Measurements from ENCODE around the gene CITED4. TPM values are rescaled to one million over a fixed set of nuclear protein-coding genes. Genes with fewer than 3 reads are reported as not detected.

The CITED4 gene
- polyA plus RNA-seq, 3 donors = 2.4 to 18.8 (median 17.1) TPM

GRCh38 chr1:40876891-40877290, 14.7 kb upstream of the CITED4 start:
- H3K4me3 Mint-ChIP-seq = no peak overlapping the region
- H3K4me1 Mint-ChIP-seq = peaks cover 39% of the 10 kb centered on the region
- WGBS (ENCODE audit: insufficient coverage) = no CpG with 5 or more reads among the region's 1 CpG
- peaks cover 12 to 31% of the 10 kb centered on the region in 2 donors for H3K4me1 ChIP-seq (ENCODE audit: control insufficient read depth in 1 of 2, insufficient read depth in 2 of 2, low read length in 2 of 2)
- no peak for DNase-seq
- no peak overlapping the region for H3K9ac ChIP-seq (ENCODE audit: insufficient read depth, low read length, poor library complexity, severe bottlenecking)
- no peaks in the 10 kb centered on the region for H3K79me2 ChIP-seq (ENCODE audit: insufficient read depth, low read length)
- no peaks in the 10 kb centered on the region for H4K20me1 ChIP-seq (ENCODE audit: insufficient read depth, low read length)
- H3K36me3 Mint-ChIP-seq = peaks cover 5 to 9% of the 10 kb centered on the region in 2 donors
- H3K27me3 Mint-ChIP-seq (ENCODE audit: low read depth in 3 of 3) = peaks cover 5 to 12% (median 5%) of the 10 kb centered on the region in 3 donors
- H3K27ac Mint-ChIP-seq = peak overlapping the region in 2 of 7 donors; percentile 41 to 80
- peaks cover 0 to 3% of the 10 kb centered on the region in 2 donors for H3K9me3 ChIP-seq (replicated peaks in 1 of 2; ENCODE audit: control insufficient read depth in 1 of 2, insufficient read depth in 1 of 2, low read length in 2 of 2)
- H3K27ac ChIP-seq (ENCODE audit: low read depth in 1 of 2, low read length in 2 of 2) = no peak overlapping the region
- no peak for TF ChIP-seq CTCF (IDR thresholded peaks at IDR 0.05)
- no peaks in the 10 kb centered on the region for H3K36me3 ChIP-seq (replicated peaks in 1 of 2; ENCODE audit: control insufficient read depth in 1 of 2, insufficient read depth in 2 of 2, low read length in 2 of 2)
- peaks cover 2 to 11% (median 4%) of the 10 kb centered on the region in 7 donors for H3K9me3 Mint-ChIP-seq
- no peaks in the 10 kb centered on the region for H3K27me3 ChIP-seq (ENCODE audit: control insufficient read depth in 2 of 2, insufficient read depth in 2 of 2, low read length in 2 of 2)
- intact Hi-C loops (cut with micrococcal nuclease) = no loop called here
- no peak overlapping the region for H2AFZ ChIP-seq (ENCODE audit: insufficient read depth, low read depth, low read length, poor library complexity, severe bottlenecking)
- H3K4me3 ChIP-seq (replicated peaks in 1 of 3; ENCODE audit: low read depth in 2 of 3, low read length in 3 of 3) = no peak overlapping the region
- H3K4me2 ChIP-seq (replicated peaks; ENCODE audit: extremely low read depth, low read length, poor library complexity, severe bottlenecking) = no peak overlapping the region

- no peaks in the 10 kb centered on the region for H4K20me1 ChIP-seq (ENCODE audit: insufficient read depth, low read length)
- peaks cover 5 to 9% of the 10 kb centered on the region in 2 donors for H3K36me3 Mint-ChIP-seq
- H3K4me1 Mint-ChIP-seq = peaks cover 39% of the 10 kb centered on the region
- no peak overlapping the region for H3K9ac ChIP-seq (ENCODE audit: insufficient read depth, low read length, poor library complexity, severe bottlenecking)
- peaks cover 12 to 31% of the 10 kb centered on the region in 2 donors for H3K4me1 ChIP-seq (ENCODE audit: control insufficient read depth in 1 of 2, insufficient read depth in 2 of 2, low read length in 2 of 2)
- intact Hi-C loops (cut with micrococcal nuclease) = no loop called here
- peaks cover 5 to 12% (median 5%) of the 10 kb centered on the region in 3 donors for H3K27me3 Mint-ChIP-seq (ENCODE audit: low read depth in 3 of 3)
- TF ChIP-seq CTCF (IDR thresholded peaks at IDR 0.05) = no peak
- DNase-seq = no peak
- H3K79me2 ChIP-seq (ENCODE audit: insufficient read depth, low read length) = no peaks in the 10 kb centered on the region
- no peak overlapping the region for H3K4me3 Mint-ChIP-seq
- H3K9me3 ChIP-seq (replicated peaks in 1 of 2; ENCODE audit: control insufficient read depth in 1 of 2, insufficient read depth in 1 of 2, low read length in 2 of 2) = peaks cover 0 to 3% of the 10 kb centered on the region in 2 donors
- no peak overlapping the region for H2AFZ ChIP-seq (ENCODE audit: insufficient read depth, low read depth, low read length, poor library complexity, severe bottlenecking)
- H3K27me3 ChIP-seq (ENCODE audit: control insufficient read depth in 2 of 2, insufficient read depth in 2 of 2, low read length in 2 of 2) = no peaks in the 10 kb centered on the region
- no peaks in the 10 kb centered on the region for H3K36me3 ChIP-seq (replicated peaks in 1 of 2; ENCODE audit: control insufficient read depth in 1 of 2, insufficient read depth in 2 of 2, low read length in 2 of 2)
- no peak overlapping the region for H3K27ac ChIP-seq (ENCODE audit: low read depth in 1 of 2, low read length in 2 of 2)
- peaks cover 2 to 11% (median 4%) of the 10 kb centered on the region in 7 donors for H3K9me3 Mint-ChIP-seq
- H3K4me3 ChIP-seq (replicated peaks in 1 of 3; ENCODE audit: low read depth in 2 of 3, low read length in 3 of 3) = no peak overlapping the region
- no peak overlapping the region for H3K4me2 ChIP-seq (replicated peaks; ENCODE audit: extremely low read depth, low read length, poor library complexity, severe bottlenecking)
- 100% methylated on average over 2 of the region's 2 CpGs for WGBS (ENCODE audit: insufficient coverage)
- H3K27ac Mint-ChIP-seq = peak overlapping the region in 2 of 7 donors; percentile 24 to 49
Observed at GRCh38 chr1:40876436-40876761, 14.2 kb upstream of the CITED4 start.

All from CD14-positive monocyte (primary cell).